ENCODE results near the gene DUT. TPM values are rescaled to one million over a fixed set of nuclear protein-coding genes. Genes with fewer than 3 reads are reported as not detected.

The DUT gene
- total RNA-seq, 2 experiments from 2014 or later = 291 to 308 TPM

DNA sequence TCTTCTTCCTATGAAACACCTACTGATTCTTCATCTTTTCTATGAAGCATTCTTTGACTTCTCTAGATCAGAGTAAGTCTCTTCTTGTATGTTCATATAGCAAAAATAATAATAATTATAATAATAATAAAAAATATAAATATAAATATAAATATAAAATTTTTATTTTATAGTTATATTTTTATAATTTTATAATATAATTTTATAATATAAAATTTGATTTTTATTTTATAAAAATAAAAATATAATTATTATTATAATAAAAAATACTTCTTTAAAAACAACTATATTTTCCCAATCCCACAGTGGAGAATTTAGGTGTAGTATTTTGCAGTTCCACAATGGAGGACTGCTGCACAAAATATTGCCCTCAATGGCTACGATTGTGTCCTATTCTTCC lies 34.3 kb downstream of the DUT start:
- peaks cover 17% of the 10 kb centered on the region for H3K27me3 Mint-ChIP-seq
- H3K9me3 Mint-ChIP-seq = no peaks in the 10 kb centered on the region
- no peak for DNase-seq
- H3K36me3 Mint-ChIP-seq (ENCODE audit: low read depth) = no peaks in the 10 kb centered on the region
- H3K27ac Mint-ChIP-seq = no peak overlapping the region
- no peaks in the 10 kb centered on the region for H3K4me1 Mint-ChIP-seq
- ChIA-PET POLR2A (no interaction called here), CTCF (interaction anchor here (1.4 kb wide), 1 partner anchor 21 kb away, joined by 3 read pairs; no protein-coding TSS in a partner anchor)
- H3K4me3 Mint-ChIP-seq = no peak overlapping the region

DNA sequence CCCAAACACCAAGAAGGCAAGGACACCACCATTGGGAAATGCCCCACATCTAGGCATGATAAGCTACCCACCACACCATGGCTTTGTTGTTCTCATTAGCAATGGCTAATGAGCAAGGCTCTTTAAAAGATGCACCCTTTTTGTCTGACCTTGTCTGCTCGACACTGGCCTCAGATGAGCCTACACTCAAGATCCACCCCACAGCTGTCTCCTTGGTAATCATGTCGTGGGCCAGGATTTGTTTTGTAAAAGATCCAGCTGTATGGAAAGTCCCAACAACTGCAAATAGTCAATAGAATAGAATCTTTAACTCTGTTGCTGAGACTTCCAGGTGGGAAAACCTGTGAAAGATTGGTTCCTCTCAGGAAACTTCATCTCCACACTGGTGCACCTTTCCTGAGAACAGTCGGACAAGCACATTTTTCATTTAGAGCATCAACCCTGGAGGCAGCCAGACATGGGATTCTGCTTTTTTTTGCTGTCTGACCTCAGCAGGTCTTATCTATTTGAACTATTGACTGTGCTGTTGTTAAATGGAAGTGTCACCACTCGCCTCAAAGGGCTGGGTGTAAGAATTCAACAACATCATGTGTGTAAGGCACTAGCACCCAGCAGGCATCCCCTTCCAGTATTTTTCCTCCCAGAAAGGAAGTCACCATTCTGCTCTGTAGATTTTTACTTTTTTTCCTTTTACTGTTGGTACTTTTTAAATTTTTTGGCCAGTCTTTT lies 35.5 kb downstream of the DUT start:
- H3K27ac Mint-ChIP-seq = no peak overlapping the region
- no peaks in the 10 kb centered on the region for H3K4me1 Mint-ChIP-seq
- peaks cover 20% of the 10 kb centered on the region for H3K27me3 Mint-ChIP-seq
- no peaks in the 10 kb centered on the region for H3K9me3 Mint-ChIP-seq
- H3K4me3 Mint-ChIP-seq = no peak overlapping the region
- ChIA-PET POLR2A (no interaction called here), CTCF (no interaction called here)
- no peaks in the 10 kb centered on the region for H3K36me3 Mint-ChIP-seq (ENCODE audit: low read depth)
- DNase-seq = no peak

GRCh38 chr15:48367483-48367882 lies 36.3 kb downstream of the DUT start:
- peaks cover 20% of the 10 kb centered on the region for H3K27me3 Mint-ChIP-seq
- H3K36me3 Mint-ChIP-seq (ENCODE audit: low read depth) = no peaks in the 10 kb centered on the region
- POLR2A ChIA-PET = no interaction called here

DNA sequence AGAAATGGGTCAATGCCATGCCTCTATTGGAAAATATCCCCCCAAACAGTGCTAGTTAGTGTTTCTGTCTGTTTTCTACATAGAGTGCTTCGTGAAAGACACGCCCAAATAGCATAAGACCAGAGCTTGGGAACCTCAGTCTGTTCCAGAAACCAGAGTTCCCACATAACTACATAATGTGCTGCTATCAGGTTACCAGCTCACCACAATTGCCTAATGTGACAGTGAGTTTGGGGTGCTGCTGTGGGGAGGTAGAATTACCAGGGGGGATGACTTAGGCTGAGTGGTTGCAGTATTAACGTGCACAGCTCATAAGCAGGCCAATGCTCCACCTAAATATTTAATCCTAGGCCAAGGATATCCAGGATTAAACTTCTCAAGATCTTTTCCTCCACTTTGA lies 39.2 kb downstream of the DUT start:
- DNase-seq = no peak
- Mint-ChIP-seq H3K27ac (no peak overlapping the region), H3K4me1 (no peaks in the 10 kb centered on the region), H3K27me3 (peaks cover 21% of the 10 kb centered on the region), H3K36me3 (ENCODE audit: low read depth) (no peaks in the 10 kb centered on the region), H3K4me3 (no peak overlapping the region), H3K9me3 (no peaks in the 10 kb centered on the region)
- CTCF ChIA-PET = no interaction called here
- POLR2A ChIA-PET = no interaction called here

More at GRCh38 chr15:48367483-48367882, 36.3 kb downstream of the DUT start:
- Mint-ChIP-seq H3K4me3 (no peak overlapping the region), H3K4me1 (no peaks in the 10 kb centered on the region), H3K27ac (no peak overlapping the region), H3K9me3 (no peaks in the 10 kb centered on the region)
- CTCF ChIA-PET = no interaction called here
- DNase-seq = no peak

GRCh38 chr15:48371550-48371949 lies 40.3 kb downstream of the DUT start:
- Mint-ChIP-seq H3K27me3 (peaks cover 27% of the 10 kb centered on the region), H3K4me1 (no peaks in the 10 kb centered on the region), H3K9me3 (no peaks in the 10 kb centered on the region), H3K27ac (no peak overlapping the region), H3K4me3 (no peak overlapping the region), H3K36me3 (ENCODE audit: low read depth) (no peaks in the 10 kb centered on the region)
- POLR2A ChIA-PET = no interaction called here
- CTCF ChIA-PET = no interaction called here
- no peak for DNase-seq

DNA sequence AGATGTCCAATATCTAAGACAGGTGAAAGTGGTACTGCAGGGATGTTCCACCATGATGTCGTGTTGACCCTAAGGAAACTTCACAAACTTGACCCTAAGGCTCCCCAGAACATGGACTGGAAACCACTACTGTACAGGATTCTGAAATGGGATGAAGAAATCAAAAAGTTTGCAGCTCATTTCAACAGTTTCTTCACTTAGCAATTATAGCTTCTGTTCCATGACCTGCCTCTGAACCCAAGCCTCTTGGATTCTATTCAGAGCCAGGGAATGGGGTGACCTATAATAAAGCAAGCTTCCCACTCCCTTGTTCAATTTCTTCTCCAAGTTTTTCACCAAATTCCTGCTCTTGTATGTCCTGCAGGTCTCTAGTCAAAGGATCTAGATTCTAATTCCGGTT lies 40.7 kb downstream of the DUT start:
- DNase-seq = no peak
- H3K27ac Mint-ChIP-seq = no peak overlapping the region
- no peaks in the 10 kb centered on the region for H3K9me3 Mint-ChIP-seq
- no peaks in the 10 kb centered on the region for H3K36me3 Mint-ChIP-seq (ENCODE audit: low read depth)
- POLR2A ChIA-PET = interaction anchor here (0.7 kb wide), 1 partner anchor 414 kb away, joined by 4 read pairs; no protein-coding TSS in a partner anchor
- H3K27me3 Mint-ChIP-seq = peaks cover 27% of the 10 kb centered on the region
- CTCF ChIA-PET = no interaction called here
- H3K4me3 Mint-ChIP-seq = no peak overlapping the region
- H3K4me1 Mint-ChIP-seq = no peaks in the 10 kb centered on the region

DNA sequence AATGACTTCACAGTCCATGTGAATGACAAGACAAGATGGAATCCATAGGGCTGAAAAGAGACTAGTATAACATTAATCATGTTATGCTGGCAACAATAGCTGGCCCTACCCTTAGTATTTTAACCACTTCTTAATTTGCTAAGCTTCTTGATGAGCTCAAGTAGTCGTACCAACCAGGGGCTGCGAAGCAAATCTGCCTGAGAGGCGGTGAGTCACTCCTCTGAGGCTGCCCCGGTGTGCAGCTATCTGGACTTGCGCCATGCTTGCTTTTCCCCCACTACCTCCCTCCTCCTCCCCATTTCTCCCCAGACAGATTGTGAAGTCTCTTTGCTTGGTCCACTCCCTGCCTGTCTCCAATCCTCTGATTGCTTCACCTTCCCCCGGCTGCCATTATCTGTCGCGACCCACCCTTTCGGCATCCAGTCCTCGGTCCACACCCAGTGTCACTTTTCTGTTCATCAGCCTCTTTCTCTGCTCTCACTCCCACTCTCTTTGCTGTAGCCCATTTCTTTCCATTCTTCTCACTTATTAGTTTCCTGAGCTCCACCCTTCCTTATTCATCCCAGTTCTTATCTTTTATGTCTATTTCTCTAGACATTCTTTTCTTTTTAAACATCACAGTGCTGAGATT lies 42.7 kb downstream of the DUT start:
- peaks cover 5% of the 10 kb centered on the region for H3K9me3 Mint-ChIP-seq
- CTCF ChIA-PET = no interaction called here
- no peaks in the 10 kb centered on the region for H3K4me1 Mint-ChIP-seq
- H3K36me3 Mint-ChIP-seq (ENCODE audit: low read depth) = no peaks in the 10 kb centered on the region
- POLR2A ChIA-PET = no interaction called here
- H3K27ac Mint-ChIP-seq = no peak overlapping the region
- no peak for DNase-seq
- no peak overlapping the region for H3K4me3 Mint-ChIP-seq
- peaks cover 34% of the 10 kb centered on the region for H3K27me3 Mint-ChIP-seq

DNA sequence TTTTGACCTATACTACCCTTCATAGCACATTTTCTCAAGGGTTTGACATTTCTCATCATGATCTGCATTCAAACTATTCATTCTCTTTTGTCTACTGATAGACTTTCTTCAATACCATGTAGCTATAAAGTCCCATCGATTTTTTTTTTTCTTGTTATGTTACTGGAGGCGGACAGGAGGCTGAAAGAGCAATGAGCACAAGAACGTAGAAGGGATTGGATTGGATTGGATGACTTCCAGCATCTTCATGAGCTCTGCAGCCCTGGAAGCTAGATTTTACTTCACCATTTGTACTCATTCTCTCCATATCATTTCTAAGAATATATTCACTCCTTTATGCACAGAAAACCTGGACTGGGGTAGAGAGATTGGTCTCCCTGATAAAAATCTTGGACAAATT lies 43.2 kb downstream of the DUT start:
- peaks cover 34% of the 10 kb centered on the region for H3K27me3 Mint-ChIP-seq
- peaks cover 5% of the 10 kb centered on the region for H3K9me3 Mint-ChIP-seq
- DNase-seq = no peak
- no peak overlapping the region for H3K4me3 Mint-ChIP-seq
- POLR2A ChIA-PET = no interaction called here
- no peak overlapping the region for H3K27ac Mint-ChIP-seq
- no peaks in the 10 kb centered on the region for H3K36me3 Mint-ChIP-seq (ENCODE audit: low read depth)
- H3K4me1 Mint-ChIP-seq = no peaks in the 10 kb centered on the region
- CTCF ChIA-PET = interaction anchor here (0.7 kb wide), 1 partner anchor 503 kb away, joined by 3 read pairs; no protein-coding TSS in a partner anchor

DNA sequence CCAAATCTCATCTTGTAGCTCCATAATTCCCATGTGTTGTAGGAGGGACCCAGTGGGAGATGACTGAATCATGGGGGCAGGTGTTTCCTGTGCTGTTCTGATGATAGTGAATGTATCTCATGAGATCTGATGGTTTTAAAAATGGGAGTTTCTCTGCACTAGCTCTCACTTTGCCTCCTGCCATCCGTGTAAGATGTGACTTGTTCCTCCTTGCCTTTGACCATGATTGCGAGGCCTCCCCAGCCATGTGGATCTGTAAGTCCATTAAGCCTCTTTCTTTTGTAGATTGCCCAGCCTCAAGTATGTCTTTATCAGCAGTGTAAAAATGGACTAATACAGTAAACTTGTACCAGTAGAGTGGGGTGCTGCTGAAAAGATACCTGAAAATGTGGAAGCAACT lies 44.5 kb downstream of the DUT start:
- ChIA-PET POLR2A (no interaction called here), CTCF (no interaction called here)
- Mint-ChIP-seq H3K4me3 (no peak overlapping the region), H3K4me1 (no peaks in the 10 kb centered on the region), H3K36me3 (ENCODE audit: low read depth) (no peaks in the 10 kb centered on the region), H3K27me3 (peaks cover 40% of the 10 kb centered on the region), H3K9me3 (peaks cover 5% of the 10 kb centered on the region), H3K27ac (no peak overlapping the region)
- DNase-seq = no peak

DNA sequence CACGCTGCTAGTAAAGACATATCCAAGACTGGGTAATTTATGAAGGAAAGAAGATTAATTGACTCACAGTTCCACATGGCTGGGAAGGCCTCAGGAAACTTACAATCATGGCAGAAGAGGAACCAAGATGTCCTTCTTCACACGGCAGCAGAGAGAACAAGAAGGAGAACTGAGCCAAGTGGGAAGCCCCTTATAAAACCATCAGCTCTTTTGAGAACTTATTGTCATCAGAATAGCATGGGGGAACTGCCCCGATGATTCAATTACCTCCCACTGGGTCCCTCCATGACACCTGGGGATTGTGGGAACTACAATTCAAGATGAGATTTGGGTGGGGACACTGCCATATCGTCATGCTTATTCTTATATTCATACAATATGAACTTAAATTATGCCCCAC lies 49.0 kb downstream of the DUT start:
- no peaks in the 10 kb centered on the region for H3K4me1 Mint-ChIP-seq
- DNase-seq = no peak
- ChIA-PET POLR2A (no interaction called here), CTCF (no interaction called here)
- H3K9me3 Mint-ChIP-seq = peaks cover 5% of the 10 kb centered on the region
- peaks cover 22% of the 10 kb centered on the region for H3K27me3 Mint-ChIP-seq
- no peaks in the 10 kb centered on the region for H3K36me3 Mint-ChIP-seq (ENCODE audit: low read depth)
- H3K4me3 Mint-ChIP-seq = no peak overlapping the region
- no peak overlapping the region for H3K27ac Mint-ChIP-seq

DNA sequence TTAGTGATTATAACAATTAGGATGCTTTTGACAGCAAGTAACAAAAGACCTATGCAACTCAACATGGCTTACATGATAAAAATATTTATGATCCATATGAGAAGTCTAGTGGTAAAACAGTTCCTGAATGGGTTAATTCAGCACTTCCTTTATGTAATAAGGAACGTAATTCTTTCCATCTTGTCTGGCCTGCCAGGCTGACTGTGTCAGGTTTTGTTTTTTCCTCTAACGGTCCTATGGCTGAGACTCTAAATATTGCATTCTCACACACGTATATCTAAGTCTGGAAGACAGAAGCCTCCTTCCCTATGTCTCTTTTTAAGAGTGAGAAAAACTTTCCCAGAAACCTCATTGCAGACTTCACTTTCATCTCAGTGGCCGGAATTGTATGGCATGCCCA lies 50.6 kb downstream of the DUT start:
- POLR2A ChIA-PET = no interaction called here
- Mint-ChIP-seq H3K4me1 (no peaks in the 10 kb centered on the region), H3K27me3 (peaks cover 13% of the 10 kb centered on the region), H3K27ac (no peak overlapping the region), H3K9me3 (peaks cover 5% of the 10 kb centered on the region), H3K36me3 (ENCODE audit: low read depth) (no peaks in the 10 kb centered on the region), H3K4me3 (no peak overlapping the region)
- DNase-seq = no peak
- CTCF ChIA-PET = no interaction called here

DNA sequence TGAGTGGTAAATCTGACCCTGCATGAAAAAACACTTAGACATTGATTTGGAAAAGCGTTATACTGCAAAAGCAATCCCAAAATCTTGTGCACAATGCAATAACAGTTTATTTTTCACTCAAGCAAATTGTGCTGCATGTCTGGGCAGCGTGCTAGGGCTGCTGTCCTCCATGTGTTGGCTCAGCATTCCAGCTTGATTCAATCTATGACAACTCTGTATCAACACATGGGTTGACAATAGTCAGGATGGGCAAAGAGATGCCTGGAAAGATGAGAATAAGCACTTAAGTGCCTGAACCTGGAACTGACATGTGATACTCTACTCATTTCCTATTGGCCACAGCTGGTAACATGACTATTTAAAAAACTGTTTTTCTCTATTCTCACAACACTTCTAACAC lies 51.8 kb downstream of the DUT start:
- DNase-seq = no peak
- ChIA-PET POLR2A (no interaction called here), CTCF (no interaction called here)
- Mint-ChIP-seq H3K27ac (no peak overlapping the region), H3K4me1 (no peaks in the 10 kb centered on the region), H3K9me3 (no peaks in the 10 kb centered on the region), H3K27me3 (peaks cover 7% of the 10 kb centered on the region), H3K4me3 (no peak overlapping the region), H3K36me3 (ENCODE audit: low read depth) (no peaks in the 10 kb centered on the region)

GRCh38 chr15:48384616-48385015 lies 53.4 kb downstream of the DUT start:
- no peaks in the 10 kb centered on the region for H3K4me1 Mint-ChIP-seq
- H3K36me3 Mint-ChIP-seq (ENCODE audit: low read depth) = no peaks in the 10 kb centered on the region
- peaks cover 9% of the 10 kb centered on the region for H3K27me3 Mint-ChIP-seq
- H3K27ac Mint-ChIP-seq = no peak overlapping the region
- no peaks in the 10 kb centered on the region for H3K9me3 Mint-ChIP-seq
- ChIA-PET CTCF (no interaction called here), POLR2A (no interaction called here)
- H3K4me3 Mint-ChIP-seq = no peak overlapping the region
- no peak for DNase-seq

Data from activated CD4-positive, alpha-beta T cell treated with anti-CD3 and anti-CD28 coated beads, Interleukin-2, amount 10 ng/mL, durations not matched to agents 7 days and 5 days (primary cell).